H1 (cell line): ENCODE results near the gene OTOP3. TPM values are rescaled to one million over a fixed set of nuclear protein-coding genes. Genes with fewer than 3 reads are reported as not detected.

ENCODE experiments used
- CTCF ChIA-PET: fragments of 300-600 bp; sonication (Branson Sonifier 250); formaldehyde crosslinking; loops from one replicate; lab custom pipeline; 2021; ENCODE audit not compliant: partially characterized antibody; lab: Charles Lee
- POLR2A ChIA-PET: fragments of 300-600 bp; sonication (Branson Sonifier 250); formaldehyde crosslinking; loops from one replicate; lab custom pipeline; 2021; ENCODE audit warnings: inconsistent platforms; ENCODE audit not compliant: partially characterized antibody; lab: Charles Lee
- DNase-seq, 2 experiments: peaks; one replicate each; pipeline versions ENCODE4 v3.0.0 to v3.0.0-alpha.2; 2010 to 2022; ENCODE audit warnings: low spot score in 2 of 2, low read depth in 1 of 2, mixed read lengths in 1 of 2
- FAIRE-seq: peaks from 2 replicates; lab custom pipeline; 2011; peaks lifted over from hg19 to GRCh38; lab: Jason Lieb, UNC
- H2AFZ ChIP-seq: 2 replicates; pipeline ENCODE4 v1.8.1; 2012; ENCODE audit warnings: low read length, inconsistent platforms
- H2AK5ac ChIP-seq: 2 replicates; pipeline ENCODE4 v1.6.1; 2013; ENCODE audit warnings: low read depth, low read length
- H2BK120ac ChIP-seq: replicated peaks from 2 replicates; pipeline ENCODE3; 2013; ENCODE audit warnings: low read depth, low read length, inconsistent platforms
- H2BK12ac ChIP-seq: 2 replicates; pipeline ENCODE4 v1.6.1; 2013; ENCODE audit warnings: low read depth, low read length
- H2BK15ac ChIP-seq: 2 replicates; pipeline ENCODE4 v1.6.1; 2013; ENCODE audit warnings: low read length
- H2BK20ac ChIP-seq: 2 replicates; pipeline ENCODE4 v1.6.1; 2013; ENCODE audit warnings: low read length
- H2BK5ac ChIP-seq: 2 replicates; pipeline ENCODE4 v1.6.1; 2013; ENCODE audit warnings: low read depth, low read length
- H3K14ac ChIP-seq: 2 replicates; pipeline ENCODE4 v1.6.1; 2013; ENCODE audit warnings: inconsistent platforms; ENCODE audit not compliant: insufficient read length
- H3K18ac ChIP-seq: 2 replicates; pipeline ENCODE4 v1.6.1; 2013; ENCODE audit warnings: low read length; ENCODE audit errors: extremely low read depth
- H3K23ac ChIP-seq: 2 replicates; pipeline ENCODE4 v1.6.1; 2013; ENCODE audit warnings: inconsistent platforms; ENCODE audit not compliant: insufficient read length
- H3K23me2 ChIP-seq: 2 replicates; pipeline ENCODE4 v1.6.1; 2013; ENCODE audit warnings: low read depth, low read length
- H3K27ac ChIP-seq: 2 replicates; pipeline ENCODE4 v1.6.1; 2011; ENCODE audit warnings: low read depth, low read length, inconsistent platforms
- H3K27me3 ChIP-seq, 4 experiments: replicated peaks in 1 of 4; 1 replicate in 1 of 4; 2 replicates in 3 of 4; pipeline versions ENCODE4 v1.6.1 to v1.8.1; 2011 to 2013; ENCODE audit warnings: low read length in 3 of 4, mild to moderate bottlenecking in 3 of 4, inconsistent platforms in 2 of 4, mixed read lengths in 2 of 4, moderate library complexity in 1 of 4; ENCODE audit not compliant: control insufficient read depth in 3 of 4, insufficient read depth in 3 of 4; ENCODE audit errors: extremely low read depth in 1 of 4
- H3K36me3 ChIP-seq, 4 experiments: 2 replicates each; pipeline versions ENCODE4 v1.6.1 to v1.8.1; 2011 to 2013; ENCODE audit warnings: mild to moderate bottlenecking in 4 of 4, low read length in 3 of 4, moderate library complexity in 2 of 4, control low read depth in 1 of 4, inconsistent platforms in 1 of 4; ENCODE audit not compliant: insufficient read depth in 4 of 4, control insufficient read depth in 2 of 4
- H3K4ac ChIP-seq: replicated peaks from 2 replicates; pipeline ENCODE3; 2013; ENCODE audit warnings: low read length, low read depth, mixed read lengths, inconsistent platforms; ENCODE audit not compliant: insufficient read length
- H3K4me1 ChIP-seq, 4 experiments: replicated peaks in 1 of 4; 1 replicate in 1 of 4; 2 replicates in 3 of 4; pipeline versions ENCODE4 v1.6.1 to v1.8.1; 2011 to 2013; ENCODE audit warnings: low read length in 3 of 4, inconsistent platforms in 2 of 4, mixed read lengths in 1 of 4; ENCODE audit not compliant: insufficient read depth in 4 of 4, control insufficient read depth in 3 of 4
- H3K4me2 ChIP-seq, 2 experiments: 2 replicates each; pipeline versions ENCODE4 v1.6.1 to v1.8.1; 2011 to 2013; ENCODE audit warnings: low read depth in 2 of 2, low read length in 2 of 2, control low read depth in 1 of 2, inconsistent platforms in 1 of 2, mild to moderate bottlenecking in 1 of 2; ENCODE audit not compliant: insufficient read depth in 1 of 2
- H3K4me3 ChIP-seq, 4 experiments: fragments of 200-600, 300-600 bp in 1 of 4; sonication (generic), shearing (Covaris generic), sonication (Bioruptor Twin) in 1 of 4; 2 replicates each; pipeline versions ENCODE4 v1.5.1 to v1.8.1; 2011 to 2016; ENCODE audit warnings: low read length in 4 of 4, low read depth in 3 of 4, control low read depth in 2 of 4, inconsistent platforms in 2 of 4, mild to moderate bottlenecking in 2 of 4, mixed read lengths in 1 of 4, moderate library complexity in 1 of 4; ENCODE audit not compliant: insufficient read depth in 2 of 4; ENCODE audit errors: extremely low read depth in 1 of 4
- H3K56ac ChIP-seq: replicated peaks from 2 replicates; pipeline ENCODE3; 2013; ENCODE audit warnings: low read depth, mild to moderate bottlenecking, mixed read lengths, low read length, inconsistent platforms; ENCODE audit not compliant: insufficient read length
- H3K79me1 ChIP-seq: 2 replicates; pipeline ENCODE4 v1.6.1; 2013; ENCODE audit warnings: low read depth, low read length, control low read depth
- H3K79me2 ChIP-seq, 2 experiments: 2 replicates each; pipeline versions ENCODE4 v1.6.1 to v1.8.1; 2012 to 2013; ENCODE audit warnings: low read length in 2 of 2, mild to moderate bottlenecking in 2 of 2, inconsistent platforms in 1 of 2; ENCODE audit not compliant: insufficient read depth in 2 of 2, control insufficient read depth in 1 of 2
- H3K9ac ChIP-seq, 4 experiments: replicated peaks in 1 of 4; 1 replicate in 1 of 4; 2 replicates in 3 of 4; pipeline versions ENCODE4 v1.6.1 to v1.8.1; 2011 to 2013; ENCODE audit warnings: low read depth in 3 of 4, low read length in 3 of 4, control low read depth in 2 of 4, mild to moderate bottlenecking in 2 of 4, moderate library complexity in 2 of 4, inconsistent platforms in 1 of 4; ENCODE audit errors: extremely low read depth in 1 of 4
- H3K9me3 ChIP-seq, 2 experiments: 2 replicates each; pipeline versions ENCODE4 v1.6.1 to v1.8.1; 2012 to 2013; ENCODE audit warnings: mild to moderate bottlenecking in 2 of 2, moderate library complexity in 2 of 2, control low read depth in 1 of 2, inconsistent platforms in 1 of 2, low read depth in 1 of 2, low read length in 1 of 2, mixed read lengths in 1 of 2; ENCODE audit not compliant: insufficient read depth in 2 of 2
- H4K20me1 ChIP-seq, 2 experiments: replicated peaks in 1 of 2; 2 replicates each; pipeline versions ENCODE3 to v1.8.1; 2011 to 2013; ENCODE audit warnings: inconsistent platforms in 2 of 2, low read length in 2 of 2, mild to moderate bottlenecking in 1 of 2; ENCODE audit not compliant: insufficient read depth in 2 of 2, control insufficient read depth in 1 of 2
- H4K5ac ChIP-seq: 2 replicates; pipeline ENCODE4 v1.6.1; 2013; ENCODE audit warnings: low read length, low read depth, mixed read lengths, inconsistent platforms; ENCODE audit not compliant: insufficient read length
- H4K8ac ChIP-seq: 2 replicates; pipeline ENCODE4 v1.8.0; 2013; ENCODE audit warnings: mild to moderate bottlenecking, moderate library complexity, low read length, inconsistent platforms; ENCODE audit not compliant: insufficient read depth; ENCODE audit errors: extremely low read depth
- H4K91ac ChIP-seq: replicated peaks from 2 replicates; pipeline ENCODE3; 2013; ENCODE audit warnings: low read length, mixed read lengths, inconsistent platforms; ENCODE audit not compliant: insufficient read length
- BCL11A ChIP-seq, 2 experiments: IDR thresholded peaks; one replicate each; pipeline ENCODE4 v1.6.1; 2011; ENCODE audit warnings: low read depth in 2 of 2, low read length in 2 of 2, mild to moderate bottlenecking in 2 of 2
- CBX8 ChIP-seq: fragments of 300-800, 300-1000 bp; sonication (generic); IDR thresholded peaks from 2 replicates; pipeline ENCODE4 v1.7.1; 2016; ENCODE audit warnings: low read depth, low read length, borderline replicate concordance
- EGR1 ChIP-seq: IDR thresholded peaks from 2 replicates; pipeline ENCODE4 v1.6.1; 2011; ENCODE audit warnings: low read depth, low read length, borderline replicate concordance
- EZH2 ChIP-seq: fragments of 200-600 bp; sonication (generic); IDR thresholded peaks from 2 replicates; pipeline ENCODE4 v1.7.1; 2012; ENCODE audit warnings: low read depth, mild to moderate bottlenecking, moderate library complexity, low read length, inconsistent platforms; ENCODE audit not compliant: severe bottlenecking
- JUND ChIP-seq: IDR thresholded peaks from 2 replicates; pipeline ENCODE4 v1.6.1; 2011; ENCODE audit warnings: mild to moderate bottlenecking, improper control_type of control experiment, low read length
- MAFK ChIP-seq: IDR thresholded peaks from 2 replicates; pipeline ENCODE4 v1.6.1; 2012; ENCODE audit warnings: low read depth, mild to moderate bottlenecking, improper control_type of control experiment, low read length
- NANOG ChIP-seq: IDR thresholded peaks from 2 replicates; pipeline ENCODE4 v1.6.1; 2011; ENCODE audit warnings: low read length, low read depth, mild to moderate bottlenecking, inconsistent platforms; ENCODE audit not compliant: insufficient read depth, poor library complexity, severe bottlenecking
- NRF1 ChIP-seq: IDR thresholded peaks from 2 replicates; pipeline ENCODE4 v1.6.1; 2011; ENCODE audit warnings: mild to moderate bottlenecking, low read depth, low read length, improper control_type of control experiment
- RXRA ChIP-seq: IDR thresholded peaks from 2 replicates; pipeline ENCODE4 v1.6.1; 2011; ENCODE audit warnings: low read depth, mild to moderate bottlenecking, low read length, moderate library complexity; ENCODE audit not compliant: insufficient read depth
- SP2 ChIP-seq: IDR thresholded peaks from 2 replicates; pipeline ENCODE4 v1.6.1; 2012; ENCODE audit warnings: mild to moderate bottlenecking, low read length, inconsistent platforms
- TAF7 ChIP-seq: optimal IDR thresholded peaks from 2 replicates; pipeline ENCODE3; 2011; ENCODE audit warnings: low read depth, mild to moderate bottlenecking, inconsistent platforms, low read length, moderate library complexity, borderline replicate concordance
- WGBS, 2 experiments: shearing (Covaris generic) in 1 of 2; methylation state at CpG; one replicate each; pipeline versions ENCODE4 v1.1.6 to v1.1.7; 2013 to 2015; ENCODE audit warnings: low lambda C conversion rate in 2 of 2, mixed read lengths in 2 of 2, inconsistent platforms in 1 of 2, low coverage in 1 of 2, missing lambda C conversion rate in 1 of 2; ENCODE audit not compliant: insufficient replicate concordance in 2 of 2, insufficient coverage in 1 of 2, insufficient read length in 1 of 2; ENCODE audit errors: extremely low coverage in 1 of 2, missing lambda C conversion rate in 1 of 2; 5-methylcytosine and 5-hydroxymethylcytosine counted together
- polyA plus RNA-seq, 7 experiments: library from polyadenylated mRNA; depleted of rRNA in 3 of 7; stranded (reverse) in 5 of 7; unstranded in 2 of 7; fragments of >200 nt in 5 of 7; fragments of 200-250 nt in 2 of 7; gene quantifications; 1 replicate in 5 of 7; 2 replicates in 1 of 7; 4 replicates in 1 of 7; pipeline versions ENCODE4 v1.2.1 to v1.2.3, GENCODE V29; 2011 to 2013; ENCODE audit warnings: missing spikeins in 2 of 7, mixed read lengths in 2 of 7
- total RNA-seq: library from RNA; stranded (reverse); fragmentation: NEBNext Ultra II Directional; extraction: Animal tissue kit (Norgen Biotek cat#: 25700); gene quantifications from 2 replicates; pipeline ENCODE4 v1.2.1, GENCODE V29; 2021
- TF ChIP-seq, protein P1 (sequence below): IDR thresholded peaks from 2 replicates; pipeline ENCODE4 v1.6.1; 2012; ENCODE audit warnings: inconsistent platforms

The OTOP3 gene
- total and polyA plus RNA-seq, 2 of the 8 experiments (the other 6 are each of a cell fraction or from before 2014, with no cell fraction given), result 0.05 TPM; not detected in 1

DNA sequence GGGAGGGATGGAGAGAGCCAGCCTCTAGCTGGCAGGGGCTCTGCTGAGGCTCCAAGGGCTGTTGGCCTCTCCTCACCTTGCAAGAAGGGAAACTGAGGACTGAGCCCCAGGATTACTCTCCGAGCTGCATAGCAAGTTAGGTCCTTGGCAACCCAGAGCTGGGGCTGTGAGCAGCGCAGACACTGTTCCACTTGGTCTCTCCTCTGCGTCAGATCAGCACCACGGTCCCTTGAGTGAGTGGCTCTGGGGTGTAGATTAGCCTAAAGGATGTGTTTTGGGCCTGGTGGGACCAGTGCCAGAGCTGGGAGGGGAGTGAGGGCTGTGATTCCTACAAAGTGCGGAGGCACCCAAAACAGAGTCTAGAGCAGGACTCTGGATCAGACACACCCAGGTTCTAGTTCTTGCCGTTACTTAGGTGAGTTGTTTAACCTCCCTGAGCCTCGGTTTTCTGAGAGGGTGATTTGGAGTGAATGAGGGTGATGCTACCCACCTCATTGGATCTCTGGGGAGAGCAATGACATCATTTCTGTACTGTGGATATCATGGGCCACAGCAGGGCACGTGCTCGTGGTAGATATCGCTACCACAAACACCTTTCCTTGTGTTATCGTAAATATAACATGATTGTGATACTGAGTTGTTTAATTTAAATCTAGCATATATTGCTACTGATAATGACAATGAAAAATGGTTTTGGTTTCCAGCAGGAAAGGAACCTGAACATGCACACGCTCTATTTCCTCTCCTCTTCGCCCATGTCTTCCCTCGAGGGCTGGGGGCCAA, 34.2 kb upstream of the OTOP3 start:
- no peaks in the 10 kb centered on the region for H4K20me1 ChIP-seq
- peak overlapping the region; percentile 80; the same call in 1 of the 2 replicates for H4K8ac ChIP-seq
- no peak overlapping the region for H3K4ac ChIP-seq
- ChIA-PET POLR2A (no interaction called here), CTCF (interaction anchor here (1.1 to 1.8 kb wide), 4 partner anchors 11 to 60 kb away, joined by 3 to 8 read pairs (median 4); no protein-coding TSS in a partner anchor)
- peaks cover 0 to 7% (median 3%) of the 10 kb centered on the region in 4 experiments; a peak in 4 of 7 replicates for H3K27me3 ChIP-seq
- peaks cover 0 to 9% (median 5%) of the 10 kb centered on the region in 4 experiments; a peak in 5 of 7 replicates for H3K4me1 ChIP-seq
- no peak overlapping the region for H4K5ac ChIP-seq
- WGBS, 2 experiments, result 92% methylated on average over 14 of the region's 14 CpGs; no CpG with 5 or more reads in 1 of the 2 experiments
- H3K23me2 ChIP-seq, result no peaks in the 10 kb centered on the region
- no peak overlapping the region for H4K91ac ChIP-seq
- no peak overlapping the region for H2BK12ac ChIP-seq
- H2BK20ac ChIP-seq, result no peak overlapping the region
- no peaks in the 10 kb centered on the region for H3K9me3 ChIP-seq
- H2AK5ac ChIP-seq, result no peak overlapping the region
- FAIRE-seq (no peak), DNase-seq (no peak)
- no peak overlapping the region for H3K18ac ChIP-seq
- H3K79me2 ChIP-seq, result no peaks in the 10 kb centered on the region
- H2BK120ac ChIP-seq, result no peak overlapping the region
- H2AFZ ChIP-seq, result no peak overlapping the region
- H3K79me1 ChIP-seq, result no peaks in the 10 kb centered on the region
- H3K4me3 ChIP-seq, result no peak overlapping the region
- H2BK15ac ChIP-seq, result no peak overlapping the region
- H3K23ac ChIP-seq, result no peak overlapping the region
- H3K27ac ChIP-seq, result no peak overlapping the region
- no peak overlapping the region for H3K14ac ChIP-seq
- H3K56ac ChIP-seq, result no peak overlapping the region
- H2BK5ac ChIP-seq, result no peak overlapping the region
- no peaks in the 10 kb centered on the region for H3K36me3 ChIP-seq
- no peak overlapping the region for H3K4me2 ChIP-seq
- H3K9ac ChIP-seq, result no peak overlapping the region
- no peak for TF ChIP-seq EZH2
- TF ChIP-seq, protein P1, sequence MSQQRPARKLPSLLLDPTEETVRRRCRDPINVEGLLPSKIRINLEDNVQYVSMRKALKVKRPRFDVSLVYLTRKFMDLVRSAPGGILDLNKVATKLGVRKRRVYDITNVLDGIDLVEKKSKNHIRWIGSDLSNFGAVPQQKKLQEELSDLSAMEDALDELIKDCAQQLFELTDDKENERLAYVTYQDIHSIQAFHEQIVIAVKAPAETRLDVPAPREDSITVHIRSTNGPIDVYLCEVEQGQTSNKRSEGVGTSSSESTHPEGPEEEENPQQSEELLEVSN, result no peak
- no peak for TF ChIP-seq RXRA
- no peak for TF ChIP-seq TAF7
- TF ChIP-seq EGR1, result no peak
- TF ChIP-seq NRF1, result no peak
- no peak for TF ChIP-seq NANOG
- TF ChIP-seq SP2, result no peak
- no peak for TF ChIP-seq BCL11A (IDR thresholded peaks at IDR 0.05; ENCODE audit: low read depth in 2 of 2, low read length in 2 of 2)
- TF ChIP-seq CBX8, result no peak
- TF ChIP-seq JUND, result no peak
- TF ChIP-seq MAFK, result no peak
